Measurements from ENCODE around the gene IL21R. TPM values are rescaled to one million over a fixed set of nuclear protein-coding genes. Genes with fewer than 3 reads are reported as not detected.
A peak's percentile ranks its signal among the peaks of the same experiment; 100 is the strongest.

Gene IL21R
- total and polyA plus RNA-seq, 2 donors (not counting 1 experiment from before 2014, with no cell fraction given): 28.5 to 32.1 TPM

DNA sequence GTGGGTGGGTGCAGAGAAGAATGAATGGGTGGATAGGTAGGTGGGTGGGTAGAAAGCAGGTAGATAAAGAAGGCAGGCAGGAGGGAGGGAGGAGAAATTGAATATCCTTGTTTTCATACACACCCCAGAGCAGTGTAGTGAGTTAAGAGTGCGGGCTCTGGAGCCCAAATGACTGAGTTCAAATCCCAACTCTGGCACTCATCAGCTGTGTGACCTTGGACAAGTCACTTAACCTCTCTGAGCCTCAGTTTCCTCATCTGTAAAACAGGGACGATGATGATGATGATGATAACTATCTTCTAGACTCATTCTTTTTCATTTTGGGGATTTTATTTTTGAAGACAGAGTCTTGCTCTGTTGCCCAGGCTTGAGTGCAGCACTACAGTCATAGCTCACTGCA lies 2.0 kb upstream of the IL21R start:
- WGBS (ENCODE audit: insufficient coverage): no CpG with 5 or more reads among the region's 2 CpGs
- H2AFZ ChIP-seq (ENCODE audit: insufficient read depth, low read depth, low read length, poor library complexity, severe bottlenecking): no peak overlapping the region
- H3K4me1 Mint-ChIP-seq: peaks cover 76% of the 10 kb centered on the region
- intact Hi-C loops (cut with micrococcal nuclease): loop anchor here (1.0 to 10.0 kb wide), 5 partner anchors 26 to 742 kb away; partner anchors contain the start of genes IL4R and KDM8
- TF ChIP-seq EZH2 (IDR thresholded peaks at IDR 0.05; ENCODE audit: borderline replicate concordance, insufficient read depth, low read depth, low read length, poor library complexity, severe bottlenecking): no peak
- TF ChIP-seq, protein P1, sequence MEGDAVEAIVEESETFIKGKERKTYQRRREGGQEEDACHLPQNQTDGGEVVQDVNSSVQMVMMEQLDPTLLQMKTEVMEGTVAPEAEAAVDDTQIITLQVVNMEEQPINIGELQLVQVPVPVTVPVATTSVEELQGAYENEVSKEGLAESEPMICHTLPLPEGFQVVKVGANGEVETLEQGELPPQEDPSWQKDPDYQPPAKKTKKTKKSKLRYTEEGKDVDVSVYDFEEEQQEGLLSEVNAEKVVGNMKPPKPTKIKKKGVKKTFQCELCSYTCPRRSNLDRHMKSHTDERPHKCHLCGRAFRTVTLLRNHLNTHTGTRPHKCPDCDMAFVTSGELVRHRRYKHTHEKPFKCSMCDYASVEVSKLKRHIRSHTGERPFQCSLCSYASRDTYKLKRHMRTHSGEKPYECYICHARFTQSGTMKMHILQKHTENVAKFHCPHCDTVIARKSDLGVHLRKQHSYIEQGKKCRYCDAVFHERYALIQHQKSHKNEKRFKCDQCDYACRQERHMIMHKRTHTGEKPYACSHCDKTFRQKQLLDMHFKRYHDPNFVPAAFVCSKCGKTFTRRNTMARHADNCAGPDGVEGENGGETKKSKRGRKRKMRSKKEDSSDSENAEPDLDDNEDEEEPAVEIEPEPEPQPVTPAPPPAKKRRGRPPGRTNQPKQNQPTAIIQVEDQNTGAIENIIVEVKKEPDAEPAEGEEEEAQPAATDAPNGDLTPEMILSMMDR (IDR thresholded peaks at IDR 0.05): no peak
- H3K27me3 ChIP-seq (replicated peaks in 1 of 4; ENCODE audit: control extremely low read depth in 1 of 4, control insufficient read depth in 3 of 4, insufficient read depth in 4 of 4, low read length in 3 of 4): no peaks in the 10 kb centered on the region
- H3K27ac ChIP-seq (ENCODE audit: low read length in 2 of 2): peak overlapping the region; percentile 82 to 96
- no peak overlapping the region for H3K4me3 Mint-ChIP-seq
- H3K36me3 ChIP-seq (replicated peaks in 1 of 2; ENCODE audit: control extremely low read depth in 1 of 2, control insufficient read depth in 1 of 2, extremely low read depth in 1 of 2, insufficient read depth in 2 of 2, low read length in 1 of 2): peaks cover 0 to 7% of the 10 kb centered on the region in 2 experiments
- H3K4me2 ChIP-seq (replicated peaks; ENCODE audit: low read depth, low read length, poor library complexity, severe bottlenecking): peak overlapping the region; percentile 80
- no peak overlapping the region for H3K9ac ChIP-seq (ENCODE audit: low read length)
- peak overlapping the region; percentile 89 for H3K27ac Mint-ChIP-seq
- peaks cover 29% of the 10 kb centered on the region for H3K79me2 ChIP-seq (ENCODE audit: control insufficient read depth, insufficient read depth, low read length)
- no peaks in the 10 kb centered on the region for H3K27me3 Mint-ChIP-seq
- ATAC-seq (ENCODE audit: low read depth) (no peak), DNase-seq (no peak)
- H3K4me1 ChIP-seq (ENCODE audit: control insufficient read depth in 2 of 2, insufficient read depth in 2 of 2, low read length in 2 of 2): peaks cover 66 to 80% of the 10 kb centered on the region in 2 donors
- H4K20me1 ChIP-seq (ENCODE audit: control insufficient read depth, insufficient read depth, low read length, poor library complexity, severe bottlenecking): peaks cover 15% of the 10 kb centered on the region
- peaks cover 4 to 19% (median 17%) of the 10 kb centered on the region in 3 donors for H3K9me3 ChIP-seq (ENCODE audit: control extremely low read depth in 1 of 3, control insufficient read depth in 2 of 3, insufficient read depth in 1 of 3, low read length in 2 of 3)
- ChIA-PET POLR2A (interaction anchor here (0.6 to 3.9 kb wide), 4 partner anchors 21 to 51 kb away, joined by 3 to 20 read pairs (median 8); no protein-coding TSS in a partner anchor), CTCF (interaction anchor here (0.9 to 3.4 kb wide), 9 partner anchors 8 to 166 kb away, joined by 3 to 20 read pairs (median 7); no protein-coding TSS in a partner anchor)
- H3K4me3 ChIP-seq (ENCODE audit: control extremely low read depth in 1 of 5, extremely low read depth in 1 of 5, insufficient read depth in 1 of 5, low read depth in 2 of 5, low read length in 4 of 5): no peak overlapping the region
- H3K9me3 Mint-ChIP-seq (ENCODE audit: insufficient read depth): peaks cover 5% of the 10 kb centered on the region
